Gastroesophageal sphincter (tissue), 4 donors: ENCODE results near the gene SLC6A1. TPM values are rescaled to one million over a fixed set of nuclear protein-coding genes. Genes with fewer than 3 reads are reported as not detected.
"Not testable (repeated sequence)": the region's sequence is repeated elsewhere in the genome, so short reads cannot be mapped to it uniquely, and the experiment has no call there.

Source experiments
- ATAC-seq: fragments of 150-250 bp; one replicate; pipeline ENCODE4 v1.9.1; 2016; ENCODE audit warnings: mild to moderate bottlenecking, moderate library complexity
- H3K27ac ChIP-seq, 4 donors: fragments of 200-600 bp; sonication (generic) in 3 of 4; 1 replicate in 3 of 4; 2 replicates in 1 of 4; pipeline ENCODE4 v1.5.1; 2016 to 2019
- H3K27me3 ChIP-seq: fragments of 200-600 bp; sonication (generic); one replicate; pipeline ENCODE4 v1.5.1; 2019
- H3K36me3 ChIP-seq, 2 donors: fragments of 200-600 bp; sonication (generic); one replicate each; pipeline ENCODE4 v1.5.1; 2019; ENCODE audit warnings: control low read depth in 1 of 2
- H3K4me1 ChIP-seq, 3 donors: fragments of 200-600 bp; sonication (generic); 1 replicate in 2 of 3; 2 replicates in 1 of 3; pipeline ENCODE4 v1.5.1; 2016 to 2019; ENCODE audit warnings: control low read depth in 2 of 3
- H3K4me3 ChIP-seq, 2 donors: fragments of 200-600 bp; sonication (generic); one replicate each; pipeline ENCODE4 v1.5.1; 2019; ENCODE audit warnings: mild to moderate bottlenecking in 1 of 2, moderate library complexity in 1 of 2
- H3K9me3 ChIP-seq, 3 donors: fragments of 200-600 bp; sonication (generic); one replicate each; pipeline ENCODE4 v1.5.1; 2017 to 2019; ENCODE audit warnings: control low read depth in 2 of 3
- EP300 ChIP-seq: sonication (generic); formaldehyde crosslinking; IDR thresholded peaks from one replicate; pipeline ENCODE4 v1.6.1; 2017; ENCODE audit warnings: antibody characterized with exemption, mild to moderate bottlenecking
- POLR2A ChIP-seq, 2 donors: fragments of 450-650 bp; IDR thresholded peaks; one replicate each; pipeline ENCODE4 v1.6.1; 2017; ENCODE audit warnings: antibody characterized with exemption in 2 of 2, mild to moderate bottlenecking in 2 of 2, moderate library complexity in 1 of 2
- POLR2AphosphoS5 ChIP-seq: sonication (generic); formaldehyde crosslinking; IDR thresholded peaks from one replicate; pipeline ENCODE4 v1.6.1; 2017; ENCODE audit warnings: antibody characterized with exemption
- WGBS, 2 donors: methylation state at CpG; one replicate each; pipeline ENCODE4 v1.1.5; 2018; ENCODE audit warnings: low coverage in 1 of 2; 5-methylcytosine and 5-hydroxymethylcytosine counted together
- total RNA-seq, 4 donors: library from RNA; depleted of rRNA; stranded (reverse); fragments of >200 nt; gene quantifications; one replicate each; pipeline ENCODE4 v1.1.0, GENCODE V29; 2016
- TF ChIP-seq, protein P1 (sequence below), 4 experiments: fragments of 200-600 bp in 2 of 4; fragments of 450-650 bp in 2 of 4; sonication (generic) in 1 of 4; IDR thresholded peaks; one replicate each; pipeline ENCODE4 v1.5.1; 2017 to 2019; ENCODE audit warnings: antibody characterized with exemption in 4 of 4, mild to moderate bottlenecking in 2 of 4, moderate library complexity in 2 of 4

Gene SLC6A1
- total RNA-seq, 4 donors from 2014 or later = 0.62 to 2.5 (median 0.67) TPM; not detected in 1

DNA sequence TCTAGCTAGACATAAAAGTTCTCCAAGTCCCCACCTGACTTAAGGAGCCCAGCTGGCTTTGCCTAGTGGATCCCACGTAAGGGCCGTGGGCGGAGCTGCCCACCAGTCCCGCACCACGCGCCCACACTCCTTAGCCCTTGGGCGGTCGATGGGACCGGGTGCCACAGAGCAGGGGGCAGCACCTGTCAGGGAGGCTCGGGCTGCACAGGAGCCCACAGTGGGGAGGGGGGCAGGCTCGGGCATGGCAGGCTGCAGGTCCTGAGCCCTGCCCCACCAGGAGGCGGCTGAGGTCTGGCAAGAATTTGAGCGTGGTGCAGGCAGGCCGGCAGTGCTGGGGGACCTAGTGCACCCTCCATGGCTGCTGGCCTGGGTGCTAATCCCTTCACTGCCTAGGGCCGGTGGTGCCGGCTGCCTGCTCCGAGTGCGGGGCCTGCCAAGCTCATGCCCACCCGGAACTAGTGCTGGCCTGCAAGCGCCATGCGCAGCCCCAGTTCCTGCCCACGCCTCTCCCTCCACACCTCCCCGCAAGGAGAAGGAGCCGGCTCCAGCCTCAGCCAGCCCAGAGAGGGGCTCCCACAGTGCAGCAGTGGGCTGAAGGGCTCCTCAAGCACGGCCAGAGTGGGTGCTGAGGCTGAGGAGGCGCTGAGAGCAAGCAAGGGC is 78.7 kb downstream of the SLC6A1 start:
- TF ChIP-seq, protein P1, sequence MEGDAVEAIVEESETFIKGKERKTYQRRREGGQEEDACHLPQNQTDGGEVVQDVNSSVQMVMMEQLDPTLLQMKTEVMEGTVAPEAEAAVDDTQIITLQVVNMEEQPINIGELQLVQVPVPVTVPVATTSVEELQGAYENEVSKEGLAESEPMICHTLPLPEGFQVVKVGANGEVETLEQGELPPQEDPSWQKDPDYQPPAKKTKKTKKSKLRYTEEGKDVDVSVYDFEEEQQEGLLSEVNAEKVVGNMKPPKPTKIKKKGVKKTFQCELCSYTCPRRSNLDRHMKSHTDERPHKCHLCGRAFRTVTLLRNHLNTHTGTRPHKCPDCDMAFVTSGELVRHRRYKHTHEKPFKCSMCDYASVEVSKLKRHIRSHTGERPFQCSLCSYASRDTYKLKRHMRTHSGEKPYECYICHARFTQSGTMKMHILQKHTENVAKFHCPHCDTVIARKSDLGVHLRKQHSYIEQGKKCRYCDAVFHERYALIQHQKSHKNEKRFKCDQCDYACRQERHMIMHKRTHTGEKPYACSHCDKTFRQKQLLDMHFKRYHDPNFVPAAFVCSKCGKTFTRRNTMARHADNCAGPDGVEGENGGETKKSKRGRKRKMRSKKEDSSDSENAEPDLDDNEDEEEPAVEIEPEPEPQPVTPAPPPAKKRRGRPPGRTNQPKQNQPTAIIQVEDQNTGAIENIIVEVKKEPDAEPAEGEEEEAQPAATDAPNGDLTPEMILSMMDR (IDR thresholded peaks at IDR 0.05) = no peak
- no peak for TF ChIP-seq POLR2AphosphoS5
- no peak for TF ChIP-seq POLR2A (IDR thresholded peaks at IDR 0.05)
- no peak for TF ChIP-seq EP300
- Histone ChIP-seq H3K4me1 (no peaks in the 10 kb centered on the region), H3K4me3 (no peak overlapping the region), H3K9me3 (peaks cover 0 to 8% (median 0%) of the 10 kb centered on the region in 3 donors), H3K27ac (no peak overlapping the region), H3K27me3 (peaks cover 5% of the 10 kb centered on the region), H3K36me3 (no peaks in the 10 kb centered on the region)
- ATAC-seq = no peak
- WGBS, 2 donors = 100% methylated on average over 2 of the region's 26 CpGs; no CpG with 5 or more reads in 1 of the 2 donors

DNA sequence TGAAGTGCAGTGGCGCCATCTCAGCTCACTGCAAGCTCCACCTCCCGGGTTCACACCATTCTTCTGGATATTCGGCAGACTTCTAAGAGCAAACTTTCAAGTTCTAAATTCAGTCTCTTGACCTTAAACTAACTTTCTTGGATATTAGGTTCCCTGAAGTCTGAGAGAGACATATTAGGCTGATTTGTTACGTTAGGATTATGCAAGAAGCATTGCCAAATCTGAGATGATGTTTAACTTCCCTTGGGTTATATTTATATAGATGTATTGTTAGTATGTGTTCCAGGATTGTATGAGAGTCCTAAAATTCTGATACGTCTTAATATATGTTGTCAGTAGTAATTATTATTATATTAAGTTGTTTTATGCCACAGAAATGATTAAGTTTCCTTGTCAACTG is 80.1 kb downstream of the SLC6A1 start:
- TF ChIP-seq EP300 (no peak), POLR2A (IDR thresholded peaks at IDR 0.05) (no peak), POLR2AphosphoS5 (no peak)
- TF ChIP-seq, protein P1 (IDR thresholded peaks at IDR 0.05) = no peak
- Histone ChIP-seq H3K4me1 (no peaks in the 10 kb centered on the region), H3K9me3 (peaks cover 0 to 6% (median 0%) of the 10 kb centered on the region in 3 donors), H3K4me3 (no peak overlapping the region), H3K36me3 (no peaks in the 10 kb centered on the region), H3K27ac (no peak overlapping the region), H3K27me3 (peaks cover 5% of the 10 kb centered on the region)
- WGBS, 2 donors = 50 to 60% methylated on average over 5 of the region's 5 CpGs
- ATAC-seq = no peak

DNA sequence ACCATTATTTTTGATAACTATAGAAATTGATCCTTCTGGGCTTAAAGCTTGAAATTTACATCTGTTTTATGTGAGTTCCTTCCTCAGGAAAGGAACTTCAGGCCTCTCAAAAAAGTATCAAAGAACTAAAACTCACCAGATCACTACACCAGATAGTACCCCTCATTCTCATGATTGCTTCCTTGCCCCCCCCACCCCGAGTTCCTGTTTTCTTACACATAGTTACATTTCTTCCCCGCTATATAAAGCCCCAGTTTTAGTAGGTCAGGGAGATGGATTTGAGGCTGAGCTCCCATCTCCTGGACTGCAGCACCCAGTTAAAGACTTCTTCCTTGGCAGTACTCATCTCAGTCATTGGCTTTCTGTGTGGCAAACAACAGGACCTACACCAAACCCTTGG is 81.5 kb downstream of the SLC6A1 start:
- no peak for ATAC-seq
- Histone ChIP-seq H3K27me3 (peaks cover 5% of the 10 kb centered on the region), H3K9me3 (no peaks in the 10 kb centered on the region), H3K27ac (no peak overlapping the region), H3K4me3 (no peak overlapping the region), H3K36me3 (no peaks in the 10 kb centered on the region), H3K4me1 (no peaks in the 10 kb centered on the region)
- TF ChIP-seq, protein P1 (IDR thresholded peaks at IDR 0.05) = no peak
- no peak for TF ChIP-seq POLR2A (IDR thresholded peaks at IDR 0.05)
- TF ChIP-seq EP300 = no peak
- no peak for TF ChIP-seq POLR2AphosphoS5
- 20 to 60% methylated on average over 1 of the region's 2 CpGs for WGBS, 2 donors

DNA sequence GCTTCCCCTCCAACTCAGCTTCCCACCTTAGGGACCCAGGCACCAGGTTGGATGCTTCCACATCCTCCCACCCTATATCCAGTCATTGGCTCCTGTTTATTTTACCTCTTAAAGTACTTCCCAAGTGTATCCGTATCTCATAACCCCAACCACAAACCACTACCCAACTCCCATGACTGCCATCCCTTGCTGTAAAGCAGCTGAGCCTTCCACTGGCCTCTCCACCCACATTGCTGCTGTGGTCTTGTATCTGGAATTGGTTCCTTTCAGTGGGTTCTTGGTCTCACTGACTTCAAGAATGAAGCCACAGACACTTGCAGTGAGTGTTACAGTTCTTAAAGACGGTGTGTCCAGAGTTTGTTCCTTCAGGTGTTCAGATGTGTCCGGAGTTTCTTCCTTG is 81.9 kb downstream of the SLC6A1 start:
- WGBS, 2 donors = 82 to 88% methylated on average over 1 to 2 of the region's 3 CpGs
- Histone ChIP-seq H3K4me1 (no peaks in the 10 kb centered on the region), H3K36me3 (no peaks in the 10 kb centered on the region), H3K27me3 (peaks cover 5% of the 10 kb centered on the region), H3K9me3 (no peaks in the 10 kb centered on the region), H3K27ac (no peak overlapping the region), H3K4me3 (no peak overlapping the region)
- TF ChIP-seq, protein P1 (IDR thresholded peaks at IDR 0.05) = no peak
- no peak for TF ChIP-seq EP300
- TF ChIP-seq POLR2A (IDR thresholded peaks at IDR 0.05) = no peak
- no peak for TF ChIP-seq POLR2AphosphoS5
- no peak for ATAC-seq

DNA sequence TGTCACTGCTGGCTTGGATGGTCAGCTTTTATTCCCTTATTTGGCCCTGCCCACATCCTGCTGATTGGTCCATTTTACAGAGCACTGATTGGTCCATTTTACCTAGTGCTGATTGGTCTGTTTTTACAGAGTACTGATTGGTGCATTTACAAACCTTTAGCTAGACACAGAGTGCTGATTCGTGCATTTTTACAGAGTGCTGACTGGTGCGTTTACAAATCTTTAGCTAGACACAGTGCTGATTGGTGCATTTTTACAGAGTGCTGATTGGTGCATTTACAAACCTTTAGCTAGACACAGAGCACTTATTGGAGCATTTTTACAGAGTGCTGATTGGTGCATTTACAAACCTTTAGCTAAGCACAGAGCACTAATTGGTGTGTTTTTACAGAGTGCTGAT is 82.6 kb downstream of the SLC6A1 start:
- H3K4me1 ChIP-seq, H3K36me3 ChIP-seq, ATAC-seq, H3K27me3 ChIP-seq, H3K27ac ChIP-seq, H3K4me3 ChIP-seq, H3K9me3 ChIP-seq: not testable (repeated sequence)
- 67 to 89% methylated on average over 1 to 2 of the region's 2 CpGs for WGBS, 2 donors
